Activated CD4-positive, CD25-positive, alpha-beta regulatory T cell treated with anti-CD3 and anti-CD28 coated beads, Interleukin-2, amount 50 U/mL, for 72 hours (primary cell): ENCODE measurements around the gene HAVCR1.

Experiments used
- DNase-seq: peaks from one replicate; pipeline ENCODE4 v3.0.0; 2021

The HAVCR1 gene

GRCh38 chr5:156981481-156981880 lies 77.4 kb downstream of the HAVCR1 start:
- no peak for DNase-seq
